Endometrial microvascular endothelial cells (primary cell): ENCODE data around the gene CCT3. TPM values are rescaled to one million over a fixed set of nuclear protein-coding genes. Genes with fewer than 3 reads are reported as not detected.
"Not testable (repeated sequence)": the region's sequence is repeated elsewhere in the genome, so short reads cannot be mapped to it uniquely, and the experiment has no call there.

Source experiments
- in situ Hi-C: cut with HindIII; loops from 2 replicates; pipeline ENCODE4 v1.10.0; 2017; ENCODE audit warnings: low sequenced_read_pairs, low pct_unique_long_range_greater_than_20kb; ENCODE audit errors: inconsistent ontology term
- total RNA-seq: library from RNA; depleted of rRNA; stranded (reverse); fragments of >200 nt; gene quantifications from one replicate; pipeline ENCODE4 v1.2.3, GENCODE V29; 2015; ENCODE audit errors: inconsistent ontology term

CCT3 gene
- total RNA-seq, 1 donor from 2014 or later, result 570 TPM

DNA sequence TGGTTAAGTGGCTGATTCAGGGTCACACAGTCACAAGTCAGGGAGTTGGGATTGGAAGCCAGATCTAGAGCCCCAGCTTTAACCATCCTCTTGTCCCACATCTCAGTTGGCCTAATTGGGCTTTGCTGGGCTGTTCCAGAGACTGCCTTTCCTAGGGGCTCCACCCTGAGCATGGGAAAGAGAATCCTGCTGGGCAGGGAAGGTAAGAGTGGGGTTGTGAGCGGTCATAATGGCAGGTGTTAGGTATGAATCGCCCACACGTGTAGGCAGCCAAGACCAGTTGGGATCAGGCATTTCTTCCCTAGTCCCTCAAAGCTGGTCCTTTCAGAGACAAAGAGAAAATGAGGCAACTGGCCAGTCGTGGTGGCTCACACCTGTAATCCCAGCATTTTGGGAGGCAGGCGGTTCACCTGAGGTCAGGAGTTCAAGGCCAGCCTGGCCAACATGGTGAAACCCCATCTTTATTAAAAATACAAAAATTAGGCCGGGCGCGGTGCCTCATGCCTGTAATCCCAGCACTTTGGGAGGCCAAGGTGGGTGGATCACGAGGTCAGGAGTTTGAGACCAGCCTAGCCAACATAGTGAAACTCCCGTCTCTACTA, 31.7 kb upstream of the CCT3 start:
- in situ Hi-C loops, result not testable (repeated sequence)

DNA sequence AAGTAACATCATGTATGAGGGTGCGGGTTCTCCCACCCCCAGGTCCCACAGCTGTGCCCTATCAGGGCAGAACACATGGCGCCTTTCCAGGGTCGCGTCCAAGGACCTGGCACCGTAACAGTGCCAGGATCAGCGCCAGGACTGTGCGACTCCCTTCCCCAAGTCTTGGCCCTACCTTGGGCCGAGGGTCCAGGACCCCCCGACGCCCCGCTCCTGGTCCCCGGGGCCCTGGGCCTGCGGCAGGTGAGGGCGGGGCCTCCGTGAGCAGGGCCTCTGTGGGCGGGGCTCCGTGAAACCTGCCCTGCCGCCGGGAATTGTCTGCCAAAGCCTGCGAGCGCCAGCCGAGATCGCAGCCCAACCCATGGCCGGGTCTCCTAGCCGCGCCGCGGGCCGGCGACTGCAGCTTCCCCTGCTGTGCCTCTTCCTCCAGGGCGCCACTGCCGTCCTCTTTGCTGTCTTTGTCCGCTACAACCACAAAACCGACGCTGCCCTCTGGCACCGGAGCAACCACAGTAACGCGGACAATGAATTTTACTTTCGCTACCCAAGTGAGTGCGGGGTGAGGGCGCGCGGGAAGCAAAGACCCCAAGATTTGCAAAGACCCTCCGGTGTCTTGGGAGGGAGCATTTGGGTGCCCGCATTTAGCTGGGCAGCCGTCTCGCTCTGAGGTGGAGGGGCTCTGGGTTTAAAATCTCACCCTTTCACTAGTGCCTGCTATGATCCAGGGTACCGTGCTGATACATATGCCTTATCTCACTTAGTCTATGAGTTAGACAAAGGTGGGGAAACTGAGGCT, 31.0 kb upstream of the CCT3 start, which contains the start of gene RHBG:
TSS of gene RHBG (plus strand) at position 323 of the 796 bp plus-strand sequence. CDS start at position 362, 39 bp downstream.
- in situ Hi-C loops, result no loop called here

DNA sequence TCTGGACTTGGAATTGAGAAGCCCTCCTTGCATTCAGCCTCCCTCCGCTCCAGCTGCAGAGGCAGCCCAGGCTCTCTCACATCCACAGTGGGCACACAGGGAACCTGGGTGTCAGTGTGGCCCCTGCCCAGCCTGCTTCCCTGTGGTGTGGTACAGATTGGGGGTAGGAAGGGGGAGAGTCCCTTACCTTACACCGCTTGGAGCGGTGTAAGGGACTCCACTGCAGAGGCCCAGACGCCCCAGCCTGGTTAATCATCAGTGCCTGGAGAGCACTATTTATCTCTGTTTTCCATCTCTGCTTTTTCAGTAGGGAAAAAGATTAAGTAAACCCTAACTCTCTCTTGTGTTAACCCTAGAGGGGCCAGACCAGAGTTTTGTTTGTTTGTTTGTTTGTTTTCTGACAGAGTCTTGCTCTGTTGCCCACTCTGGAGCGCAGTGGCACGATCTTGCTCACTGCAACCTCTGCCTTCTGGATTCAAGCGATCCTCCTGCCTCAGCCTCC, 30.1 kb upstream of the CCT3 start:
- in situ Hi-C loops, result no loop called here

GRCh38 chr1:156367383-156368156, 29.5 kb upstream of the CCT3 start:
- in situ Hi-C loops, result no loop called here

DNA sequence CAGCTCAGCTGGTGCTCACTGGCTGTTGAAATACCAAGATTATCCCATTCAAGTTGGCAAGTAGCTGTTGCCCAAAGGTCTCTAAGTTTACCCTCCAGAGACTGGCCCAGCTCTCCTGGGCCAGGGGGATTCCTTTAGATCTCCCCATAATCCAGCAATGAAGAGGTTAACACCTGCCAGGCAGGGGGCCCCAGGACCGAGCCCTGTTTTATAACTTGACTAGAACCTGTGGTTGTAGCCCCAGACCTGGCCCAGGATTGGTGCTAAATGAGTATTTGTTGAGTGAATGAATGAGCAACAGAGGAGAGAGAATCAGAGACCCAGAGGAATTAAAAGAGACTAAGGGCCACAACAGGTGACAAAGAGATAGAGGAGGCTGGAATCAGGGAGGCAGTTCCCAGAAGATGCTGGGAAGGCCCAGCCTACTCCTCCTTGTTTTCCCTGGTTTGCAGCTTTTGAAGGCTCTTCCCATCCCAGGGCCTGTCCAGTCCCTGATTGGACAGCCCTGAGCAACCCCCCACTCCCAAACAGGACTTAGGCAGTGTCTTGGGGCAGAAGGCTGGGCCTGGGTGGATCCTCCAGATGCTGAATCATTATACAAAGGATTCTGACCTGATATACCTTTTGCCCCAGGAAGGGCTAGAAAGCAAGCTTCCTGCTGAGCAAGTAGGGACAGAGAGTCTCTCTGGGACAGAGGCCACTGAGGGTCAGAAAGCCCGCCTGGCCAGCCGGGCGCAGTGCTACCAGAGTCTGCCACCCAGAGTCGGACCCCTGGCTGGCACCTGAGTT, 28.5 kb upstream of the CCT3 start:
- in situ Hi-C loops, result no loop called here

GRCh38 chr1:156365754-156366153, 27.7 kb upstream of the CCT3 start:
- in situ Hi-C loops, result no loop called here

- in situ Hi-C loops, result no loop called here
These were observed 22.4 kb upstream of the CCT3 start for GRCh38 chr1:156360534-156360933.

- in situ Hi-C loops, result no loop called here
These were observed 21.9 kb upstream of the CCT3 start for GRCh38 chr1:156359973-156360372.

- in situ Hi-C loops, result no loop called here
These were observed 21.2 kb upstream of the CCT3 start for GRCh38 chr1:156359249-156359648.

- in situ Hi-C loops, result no loop called here
These were observed 20.5 kb upstream of the CCT3 start for GRCh38 chr1:156358641-156359040.

- in situ Hi-C loops, result no loop called here
These were observed 19.9 kb upstream of the CCT3 start for GRCh38 chr1:156357977-156358376.

DNA sequence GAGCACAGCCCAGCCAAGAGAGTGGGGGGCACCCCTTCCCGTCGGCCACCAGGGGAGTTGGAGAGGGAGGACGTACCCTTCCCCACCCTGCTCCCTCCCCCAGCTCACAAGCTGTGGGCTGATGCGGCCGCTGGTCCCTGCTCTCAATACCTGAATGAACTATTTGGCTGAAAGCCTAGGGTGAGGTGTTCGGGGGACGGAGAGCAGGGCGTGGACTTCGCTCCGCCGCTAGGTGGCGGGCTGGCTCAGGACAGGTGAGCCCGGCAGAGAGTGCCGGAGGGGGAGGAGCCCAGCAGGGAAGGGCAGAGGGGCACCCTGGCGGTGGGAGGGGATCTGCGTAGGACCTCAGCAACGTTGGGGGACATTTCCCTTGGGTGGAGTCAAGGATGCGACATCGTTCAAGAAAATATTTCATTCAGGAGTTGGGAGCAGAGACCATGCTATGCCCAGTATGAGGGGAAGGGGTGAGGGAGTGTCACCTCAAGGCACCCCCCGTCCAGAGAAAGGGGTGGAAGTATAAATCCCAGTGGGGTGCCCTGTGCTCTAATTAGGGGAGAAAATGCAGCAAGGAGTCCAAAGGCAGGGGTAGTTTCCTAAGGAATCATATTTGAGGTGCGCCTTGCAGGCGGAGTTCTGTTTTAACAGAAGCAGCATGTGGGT, 18.9 kb upstream of the CCT3 start:
- in situ Hi-C loops, result no loop called here

GRCh38 chr1:156356262-156356874, 18.3 kb upstream of the CCT3 start:
- in situ Hi-C loops, result no loop called here

DNA sequence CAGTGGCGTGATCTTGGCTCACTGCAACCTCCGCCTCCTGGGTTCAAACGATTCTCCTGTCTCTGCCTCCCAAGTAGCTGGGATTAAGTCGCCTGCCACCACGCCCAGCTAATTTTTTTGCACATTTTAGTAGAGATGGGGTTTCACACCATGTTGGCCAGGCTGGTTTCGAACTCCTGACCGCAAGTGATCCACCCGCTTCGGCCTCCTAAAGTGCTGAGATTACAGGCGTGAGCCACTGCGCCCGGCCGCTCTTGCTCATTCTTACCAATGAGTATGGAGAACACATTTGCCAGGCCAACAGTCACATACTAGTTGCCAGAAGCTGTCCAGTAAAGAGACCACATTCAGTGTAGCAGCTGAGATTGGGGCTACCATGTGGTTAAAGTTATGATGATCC, 14.4 kb upstream of the CCT3 start:
- in situ Hi-C loops, result not testable (repeated sequence)

DNA sequence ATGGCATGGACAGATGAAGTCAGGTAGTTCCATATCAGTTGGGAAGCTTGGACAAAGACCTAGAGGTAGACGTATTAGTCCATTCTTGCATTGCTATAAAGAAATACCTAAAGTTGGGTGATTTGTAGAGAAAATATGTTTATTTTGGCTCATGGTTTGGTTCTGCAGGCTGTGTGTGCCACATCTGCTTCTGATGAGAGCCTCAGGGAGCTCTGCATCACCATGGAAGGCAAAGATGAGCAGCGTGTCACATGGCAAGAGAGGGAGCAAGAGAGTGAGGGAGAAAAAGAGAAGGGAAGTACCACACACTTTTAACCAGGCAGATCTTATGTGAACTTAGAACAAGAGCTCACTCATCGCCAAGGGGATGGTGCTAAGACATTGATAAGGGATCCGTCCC, 9.2 kb upstream of the CCT3 start:
- in situ Hi-C loops, result no loop called here

DNA sequence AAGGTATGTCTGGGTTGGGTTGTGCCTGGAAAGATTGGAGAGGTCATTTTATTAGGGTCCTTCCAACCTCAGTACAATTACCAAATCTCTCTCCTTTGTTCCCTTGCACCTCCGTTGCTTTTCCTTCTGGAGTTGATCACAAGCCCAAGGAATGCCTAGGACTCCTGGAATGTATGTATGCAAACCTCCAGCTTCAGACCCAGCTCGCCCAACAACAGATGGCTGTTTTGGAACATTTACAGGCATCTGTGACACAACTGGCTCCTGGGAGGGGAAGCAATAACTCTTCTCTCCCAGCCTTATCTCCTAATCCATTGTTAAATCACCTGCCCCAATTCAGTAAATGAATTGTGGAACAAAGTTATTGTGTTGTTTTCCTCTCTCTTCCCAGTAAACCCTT, 8.5 kb upstream of the CCT3 start:
- in situ Hi-C loops, result no loop called here

- in situ Hi-C loops, result not testable (repeated sequence)
These were observed 7.9 kb upstream of the CCT3 start for GRCh38 chr1:156346035-156346434.

DNA sequence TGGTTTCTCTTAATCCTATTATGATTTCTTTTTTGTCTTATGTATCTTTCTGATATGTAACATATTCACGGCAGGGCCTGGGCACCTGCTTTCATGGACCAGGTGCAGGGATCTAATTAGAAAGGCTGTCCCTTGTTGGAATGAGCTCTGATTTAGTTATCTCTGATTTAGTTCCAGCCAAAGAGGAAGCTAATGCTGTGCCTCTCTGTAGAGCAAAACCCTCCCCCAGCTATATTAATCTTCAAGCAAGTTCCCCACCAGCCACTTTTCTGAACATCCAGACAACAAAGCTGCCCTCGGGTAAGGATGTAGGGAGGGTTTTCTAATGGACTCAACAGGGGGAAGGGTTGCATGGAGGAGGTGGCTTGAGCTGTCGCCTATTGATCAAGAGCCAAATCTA, 6.3 kb upstream of the CCT3 start:
- in situ Hi-C loops, result no loop called here
